Nephron progenitor cell (in vitro differentiated cells): ENCODE measurements around the gene POLRMT.

Experiments
- DNase-seq: peaks from one replicate; pipeline ENCODE4 v3.0.0; 2021
- H3K27ac Mint-ChIP-seq: 2 replicates; pipeline ENCODE4 v1.8.0; 2021; ENCODE audit warnings: mild to moderate bottlenecking, moderate library complexity, mixed read lengths
- H3K27me3 Mint-ChIP-seq: 2 replicates; pipeline ENCODE4 v1.8.0; 2021; ENCODE audit warnings: mild to moderate bottlenecking, low read depth, mixed read lengths; ENCODE audit not compliant: poor library complexity
- H3K36me3 Mint-ChIP-seq: 2 replicates; pipeline ENCODE4 v1.8.0; 2021; ENCODE audit warnings: low read depth, mixed read lengths
- H3K4me1 Mint-ChIP-seq: 2 replicates; pipeline ENCODE4 v1.8.0; 2021; ENCODE audit warnings: mixed read lengths
- H3K4me3 Mint-ChIP-seq: 2 replicates; pipeline ENCODE4 v1.8.0; 2021; ENCODE audit warnings: mild to moderate bottlenecking, moderate library complexity, mixed read lengths
- H3K9me3 Mint-ChIP-seq: 2 replicates; pipeline ENCODE4 v1.8.0; 2021; ENCODE audit warnings: mild to moderate bottlenecking, moderate library complexity, mixed read lengths
- CTCF ChIP-seq: fragments of 200-600 bp; sonication (generic); IDR thresholded peaks from 2 replicates; pipeline ENCODE4 v1.5.0; 2021; ENCODE audit warnings: antibody characterized with exemption

Gene POLRMT

GRCh38 chr19:644789-645188 lies 11.5 kb upstream of the POLRMT start:
- H3K4me1 Mint-ChIP-seq, result no peaks in the 10 kb centered on the region
- DNase-seq, result no peak
- H3K36me3 Mint-ChIP-seq, result peaks cover 10% of the 10 kb centered on the region
- no peaks in the 10 kb centered on the region for H3K9me3 Mint-ChIP-seq
- no peak overlapping the region for H3K27ac Mint-ChIP-seq
- no peak for TF ChIP-seq CTCF
- H3K4me3 Mint-ChIP-seq, result no peak overlapping the region
- no peaks in the 10 kb centered on the region for H3K27me3 Mint-ChIP-seq

- Mint-ChIP-seq H3K36me3 (peaks cover 10% of the 10 kb centered on the region), H3K27me3 (peaks cover 2% of the 10 kb centered on the region)
Observed at GRCh38 chr19:644363-644762, 11.0 kb upstream of the POLRMT start.

GRCh38 chr19:643736-644135 lies 10.4 kb upstream of the POLRMT start:
- H3K36me3 Mint-ChIP-seq, result peaks cover 10% of the 10 kb centered on the region
- DNase-seq, result no peak
- H3K9me3 Mint-ChIP-seq, result no peaks in the 10 kb centered on the region
- peaks cover 5% of the 10 kb centered on the region for H3K4me1 Mint-ChIP-seq
- no peak overlapping the region for H3K4me3 Mint-ChIP-seq
- H3K27me3 Mint-ChIP-seq, result peaks cover 9% of the 10 kb centered on the region
- H3K27ac Mint-ChIP-seq, result no peak overlapping the region
- TF ChIP-seq CTCF, result no peak

More at GRCh38 chr19:644363-644762, 11.0 kb upstream of the POLRMT start:
- H3K9me3 Mint-ChIP-seq, result no peaks in the 10 kb centered on the region
- TF ChIP-seq CTCF, result no peak
- no peak for DNase-seq
- no peak overlapping the region for H3K27ac Mint-ChIP-seq
- H3K4me3 Mint-ChIP-seq, result no peak overlapping the region
- peaks cover 2% of the 10 kb centered on the region for H3K4me1 Mint-ChIP-seq

- peaks cover 15% of the 10 kb centered on the region for H3K27me3 Mint-ChIP-seq
- no peaks in the 10 kb centered on the region for H3K9me3 Mint-ChIP-seq
- H3K27ac Mint-ChIP-seq, result no peak overlapping the region
- no peak overlapping the region for H3K4me3 Mint-ChIP-seq
- peaks cover 5% of the 10 kb centered on the region for H3K4me1 Mint-ChIP-seq
- TF ChIP-seq CTCF, result no peak
- DNase-seq, result no peak
- peaks cover 10% of the 10 kb centered on the region for H3K36me3 Mint-ChIP-seq
Observed at GRCh38 chr19:642767-643727, 9.7 kb upstream of the POLRMT start.

- Mint-ChIP-seq H3K4me1 (peaks cover 15% of the 10 kb centered on the region), H3K36me3 (peaks cover 14% of the 10 kb centered on the region), H3K27ac (no peak overlapping the region), H3K4me3 (no peak overlapping the region), H3K27me3 (peaks cover 23% of the 10 kb centered on the region), H3K9me3 (peaks cover 4% of the 10 kb centered on the region)
- TF ChIP-seq CTCF, result no peak
- DNase-seq, result no peak
Observed at GRCh38 chr19:641702-642101, 8.4 kb upstream of the POLRMT start.
